Measurements from ENCODE around the gene DNAL1. TPM values are rescaled to one million over a fixed set of nuclear protein-coding genes. Genes with fewer than 3 reads are reported as not detected.
A peak's percentile ranks its signal among the peaks of the same experiment; 100 is the strongest.

The DNAL1 gene
- total RNA-seq, 1 experiment from 2014 or later: 25.5 TPM

GRCh38 chr14:73612339-73613045 is 32.3 kb upstream of the DNAL1 start, which contains the start of gene ACOT6:
Gene ACOT6, plus strand, starts transcription at chr14:73612517. Its CDS starts 55 bp downstream, at chr14:73612572.
- Histone ChIP-seq H3K9me2 (ENCODE audit: insufficient read depth) (no peaks in the 10 kb centered on the region), H2AFZ (peak within 1 kb of the TSS; percentile 79), H3K9me3 (ENCODE audit: insufficient read depth, low read depth) (no peaks in the 10 kb centered on the region), H3K79me2 (ENCODE audit: low read depth) (no peaks in the 10 kb centered on the region), H3K27ac (no peak within 1 kb of the TSS), H3K4me1 (replicated peaks; ENCODE audit: insufficient read depth) (peaks cover 29% of the 10 kb centered on the region), H3F3A (ENCODE audit: insufficient read depth, low read depth) (peaks cover 26% of the 10 kb centered on the region), H3K36me3 (ENCODE audit: low read depth) (no peaks in the 10 kb centered on the region), H3K4me2 (peak within 1 kb of the TSS; percentile 68), H3K27me3 (ENCODE audit: insufficient read depth, low read depth) (no peaks in the 10 kb centered on the region), H3K4me3 (peak within 1 kb of the TSS; percentile 60; the same call in 1 of the 2 replicates), H4K20me1 (ENCODE audit: insufficient read depth) (no peaks in the 10 kb centered on the region)
- ChIA-PET POLR2A (ENCODE audit: unreplicated experiment) (no interaction called here), CTCF (interaction anchor here (0.5 to 1.5 kb wide), 3 partner anchors 21 to 500 kb away, joined by 3 to 5 read pairs (median 4); no protein-coding TSS in a partner anchor)
- DNase-seq: peak; percentile 58 to 70
- TF ChIP-seq CTCF (conservative IDR thresholded peaks at IDR 0.05): no peak
- TF ChIP-seq EZH2 (IDR thresholded peaks at IDR 0.05; ENCODE audit: low read depth): no peak
- intact Hi-C loops (cut with micrococcal nuclease; ENCODE audit: unreplicated experiment): no loop called here
- no TSS peak for BruUV-seq (replicated peaks)

- no peaks in the 10 kb centered on the region for H3K27me3 ChIP-seq (ENCODE audit: insufficient read depth, low read depth)
- no TSS peak for BruUV-seq (replicated peaks)
- DNase-seq: no peak
- no peak overlapping the region for H3K27ac ChIP-seq
- no peaks in the 10 kb centered on the region for H3K36me3 ChIP-seq (ENCODE audit: low read depth)
- ChIA-PET POLR2A (ENCODE audit: unreplicated experiment) (no interaction called here), CTCF (interaction anchor here (0.5 to 1.5 kb wide), 3 partner anchors 21 to 500 kb away, joined by 3 to 5 read pairs (median 4); no protein-coding TSS in a partner anchor)
- peak overlapping the region; percentile 60; the same call in 1 of the 2 replicates for H3K4me3 ChIP-seq
- H3K9me3 ChIP-seq (ENCODE audit: insufficient read depth, low read depth): no peaks in the 10 kb centered on the region
- TF ChIP-seq EZH2 (IDR thresholded peaks at IDR 0.05; ENCODE audit: low read depth) (no peak), CTCF (conservative IDR thresholded peaks at IDR 0.05) (no peak)
- intact Hi-C loops (cut with micrococcal nuclease; ENCODE audit: unreplicated experiment): no loop called here
- peaks cover 29% of the 10 kb centered on the region for H3K4me1 ChIP-seq (replicated peaks; ENCODE audit: insufficient read depth)
- peak overlapping the region; percentile 68 for H3K4me2 ChIP-seq
- H2AFZ ChIP-seq: peak overlapping the region; percentile 79
- peaks cover 26% of the 10 kb centered on the region for H3F3A ChIP-seq (ENCODE audit: insufficient read depth, low read depth)
- H4K20me1 ChIP-seq (ENCODE audit: insufficient read depth): no peaks in the 10 kb centered on the region
- H3K9me2 ChIP-seq (ENCODE audit: insufficient read depth): no peaks in the 10 kb centered on the region
- H3K79me2 ChIP-seq (ENCODE audit: low read depth): no peaks in the 10 kb centered on the region
Observed at GRCh38 chr14:73613046-73613383, 31.8 kb upstream of the DNAL1 start.

DNA sequence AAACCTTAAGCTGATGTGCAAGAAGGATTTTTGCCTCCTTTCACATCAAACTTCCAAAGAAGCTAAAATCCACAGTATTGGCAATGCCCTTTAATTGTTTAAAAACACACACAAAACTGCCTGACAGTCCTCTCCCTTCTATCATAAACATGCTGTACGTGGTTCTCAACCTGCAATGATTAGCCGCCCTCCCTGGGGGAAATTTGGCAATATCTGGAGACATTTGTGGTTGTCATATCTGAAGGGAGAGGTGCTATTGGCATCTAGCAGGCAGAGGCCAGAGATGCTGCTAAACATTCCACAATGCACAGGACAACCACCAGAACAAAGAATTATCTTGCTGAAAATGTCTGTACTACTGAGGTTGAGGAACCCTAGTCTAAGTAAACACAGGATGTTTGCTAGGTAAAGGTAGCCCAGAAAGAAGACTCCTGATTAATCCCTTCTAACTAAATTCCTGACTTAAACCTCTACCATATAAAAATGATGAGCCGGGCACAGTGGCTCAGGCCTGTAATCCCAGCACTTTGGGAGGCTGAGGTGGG is 31.3 kb upstream of the DNAL1 start:
- Histone ChIP-seq H3K79me2 (ENCODE audit: low read depth) (no peaks in the 10 kb centered on the region), H2AFZ (no peak overlapping the region), H3K27ac (no peak overlapping the region), H3K9me3 (ENCODE audit: insufficient read depth, low read depth) (no peaks in the 10 kb centered on the region), H3K27me3 (ENCODE audit: insufficient read depth, low read depth) (no peaks in the 10 kb centered on the region), H3K4me3 (no peak overlapping the region), H3K4me2 (peak overlapping the region; percentile 68), H3F3A (ENCODE audit: insufficient read depth, low read depth) (peaks cover 26% of the 10 kb centered on the region), H3K4me1 (replicated peaks; ENCODE audit: insufficient read depth) (peaks cover 29% of the 10 kb centered on the region), H3K9me2 (ENCODE audit: insufficient read depth) (no peaks in the 10 kb centered on the region), H3K36me3 (ENCODE audit: low read depth) (no peaks in the 10 kb centered on the region), H4K20me1 (ENCODE audit: insufficient read depth) (no peaks in the 10 kb centered on the region)
- CTCF ChIA-PET: interaction anchor here (0.8 to 1.5 kb wide), 3 partner anchors 20 to 280 kb away, joined by 4 to 5 read pairs (median 4); no protein-coding TSS in a partner anchor
- intact Hi-C loops (cut with micrococcal nuclease; ENCODE audit: unreplicated experiment): no loop called here
- POLR2A ChIA-PET (ENCODE audit: unreplicated experiment): no interaction called here
- DNase-seq: peak in 1 of 2 experiments; percentile 46
- TF ChIP-seq CTCF (conservative IDR thresholded peaks at IDR 0.05) (no peak), EZH2 (IDR thresholded peaks at IDR 0.05; ENCODE audit: low read depth) (no peak)
- BruUV-seq (replicated peaks): no TSS peak

Measured in PC-9 (cell line).